Measurements from ENCODE around the gene PLEKHA1.

The PLEKHA1 gene

DNA sequence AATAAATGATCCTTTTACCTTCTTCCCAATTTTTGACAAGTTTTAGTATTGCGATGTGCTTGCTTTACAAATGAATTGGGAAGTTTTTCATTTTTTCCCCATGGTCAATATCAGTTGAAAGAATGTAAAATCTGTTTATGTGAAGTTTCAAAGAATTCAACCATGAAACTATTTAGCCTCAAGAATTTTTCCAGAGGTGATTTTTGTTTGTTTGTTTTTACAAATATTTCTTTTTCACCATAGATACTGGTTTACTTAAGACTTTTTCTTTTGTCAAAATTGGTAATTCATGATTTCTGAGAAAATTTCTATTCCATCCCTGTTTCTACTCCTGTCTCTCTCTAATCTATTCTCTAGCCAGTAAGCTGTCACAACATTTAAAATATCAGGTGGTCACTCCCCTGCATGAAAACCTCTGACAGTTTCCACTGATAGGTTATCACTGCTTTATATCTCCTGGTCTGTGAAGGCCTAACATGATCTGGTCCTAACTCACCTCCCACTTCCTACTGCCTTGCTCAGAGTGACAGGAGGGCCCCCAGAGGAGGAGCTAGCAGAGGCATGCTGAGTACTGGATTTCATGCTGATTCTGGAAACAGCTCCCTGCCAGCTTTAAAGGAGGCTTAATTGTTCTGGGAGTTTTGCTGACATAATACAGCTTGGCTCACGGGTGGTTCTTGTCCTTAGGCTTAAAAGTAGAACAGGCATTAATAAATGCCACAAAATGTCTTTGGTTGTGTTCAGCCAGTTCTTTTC, 72.3 kb downstream of the PLEKHA1 start:
- TF ChIP-seq, protein P1, sequence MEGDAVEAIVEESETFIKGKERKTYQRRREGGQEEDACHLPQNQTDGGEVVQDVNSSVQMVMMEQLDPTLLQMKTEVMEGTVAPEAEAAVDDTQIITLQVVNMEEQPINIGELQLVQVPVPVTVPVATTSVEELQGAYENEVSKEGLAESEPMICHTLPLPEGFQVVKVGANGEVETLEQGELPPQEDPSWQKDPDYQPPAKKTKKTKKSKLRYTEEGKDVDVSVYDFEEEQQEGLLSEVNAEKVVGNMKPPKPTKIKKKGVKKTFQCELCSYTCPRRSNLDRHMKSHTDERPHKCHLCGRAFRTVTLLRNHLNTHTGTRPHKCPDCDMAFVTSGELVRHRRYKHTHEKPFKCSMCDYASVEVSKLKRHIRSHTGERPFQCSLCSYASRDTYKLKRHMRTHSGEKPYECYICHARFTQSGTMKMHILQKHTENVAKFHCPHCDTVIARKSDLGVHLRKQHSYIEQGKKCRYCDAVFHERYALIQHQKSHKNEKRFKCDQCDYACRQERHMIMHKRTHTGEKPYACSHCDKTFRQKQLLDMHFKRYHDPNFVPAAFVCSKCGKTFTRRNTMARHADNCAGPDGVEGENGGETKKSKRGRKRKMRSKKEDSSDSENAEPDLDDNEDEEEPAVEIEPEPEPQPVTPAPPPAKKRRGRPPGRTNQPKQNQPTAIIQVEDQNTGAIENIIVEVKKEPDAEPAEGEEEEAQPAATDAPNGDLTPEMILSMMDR (IDR thresholded peaks at IDR 0.05; ENCODE audit: borderline replicate concordance, extremely low read depth, low read length, poor library complexity, severe bottlenecking): no peak
- TF ChIP-seq EZH2 (IDR thresholded peaks at IDR 0.05; ENCODE audit: borderline replicate concordance, low read depth, low read length, severe bottlenecking): no peak
- Histone ChIP-seq H3K4me1 (ENCODE audit: insufficient read depth, low read length) (no peaks in the 10 kb centered on the region), H3K27ac (ENCODE audit: low read length) (no peak overlapping the region), H3K79me2 (ENCODE audit: insufficient read depth, low read length) (no peaks in the 10 kb centered on the region), H3K36me3 (ENCODE audit: insufficient read depth, low read length) (no peaks in the 10 kb centered on the region), H3K27me3 (ENCODE audit: insufficient read depth, low read length, poor library complexity) (no peaks in the 10 kb centered on the region), H2AFZ (ENCODE audit: low read depth, low read length) (no peak overlapping the region), H3K9me3 (ENCODE audit: insufficient read depth, low read length, severe bottlenecking) (no peaks in the 10 kb centered on the region), H4K20me1 (ENCODE audit: insufficient read depth, low read length) (no peaks in the 10 kb centered on the region), H3K4me3 (ENCODE audit: low read depth in 1 of 2, low read length in 2 of 2) (no peak overlapping the region), H3K4me2 (ENCODE audit: insufficient read depth, low read length) (no peak overlapping the region), H3K9ac (ENCODE audit: low read depth, low read length) (no peak overlapping the region)
- no peak for ATAC-seq (ENCODE audit: insufficient read depth, low read depth)
- no peak for DNase-seq

DNA sequence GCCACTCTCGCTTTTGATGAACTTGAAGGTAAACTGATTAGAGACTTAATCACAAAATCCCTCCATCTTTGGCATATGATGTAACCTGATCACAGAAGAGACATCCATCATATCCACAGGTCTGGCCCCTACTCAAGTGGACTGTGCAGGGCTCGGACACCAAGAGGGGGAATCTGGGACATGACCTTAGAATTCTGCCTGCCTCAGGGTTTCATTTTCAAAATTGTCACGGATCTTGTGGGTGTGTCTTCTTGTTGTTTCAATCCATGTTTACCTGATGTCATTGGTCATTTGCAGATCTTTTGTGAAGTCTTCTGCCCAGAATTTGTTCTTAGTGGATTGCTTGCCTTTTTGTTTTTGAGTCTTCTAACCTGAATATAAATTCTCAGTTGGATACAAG, 74.1 kb downstream of the PLEKHA1 start:
- H2AFZ ChIP-seq (ENCODE audit: low read depth, low read length): no peak overlapping the region
- no peak overlapping the region for H3K4me2 ChIP-seq (ENCODE audit: insufficient read depth, low read length)
- no peaks in the 10 kb centered on the region for H3K79me2 ChIP-seq (ENCODE audit: insufficient read depth, low read length)
- no peak overlapping the region for H3K9ac ChIP-seq (ENCODE audit: low read depth, low read length)
- H3K9me3 ChIP-seq (ENCODE audit: insufficient read depth, low read length, severe bottlenecking): no peaks in the 10 kb centered on the region
- ATAC-seq (ENCODE audit: insufficient read depth, low read depth) (no peak), DNase-seq (no peak)
- H4K20me1 ChIP-seq (ENCODE audit: insufficient read depth, low read length): no peaks in the 10 kb centered on the region
- H3K4me3 ChIP-seq (ENCODE audit: low read depth in 1 of 2, low read length in 2 of 2): no peak overlapping the region
- H3K4me1 ChIP-seq (ENCODE audit: insufficient read depth, low read length): no peaks in the 10 kb centered on the region
- TF ChIP-seq, protein P1 (IDR thresholded peaks at IDR 0.05; ENCODE audit: borderline replicate concordance, extremely low read depth, low read length, poor library complexity, severe bottlenecking): no peak
- H3K36me3 ChIP-seq (ENCODE audit: insufficient read depth, low read length): no peaks in the 10 kb centered on the region
- no peaks in the 10 kb centered on the region for H3K27me3 ChIP-seq (ENCODE audit: insufficient read depth, low read length, poor library complexity)
- no peak overlapping the region for H3K27ac ChIP-seq (ENCODE audit: low read length)

DNA sequence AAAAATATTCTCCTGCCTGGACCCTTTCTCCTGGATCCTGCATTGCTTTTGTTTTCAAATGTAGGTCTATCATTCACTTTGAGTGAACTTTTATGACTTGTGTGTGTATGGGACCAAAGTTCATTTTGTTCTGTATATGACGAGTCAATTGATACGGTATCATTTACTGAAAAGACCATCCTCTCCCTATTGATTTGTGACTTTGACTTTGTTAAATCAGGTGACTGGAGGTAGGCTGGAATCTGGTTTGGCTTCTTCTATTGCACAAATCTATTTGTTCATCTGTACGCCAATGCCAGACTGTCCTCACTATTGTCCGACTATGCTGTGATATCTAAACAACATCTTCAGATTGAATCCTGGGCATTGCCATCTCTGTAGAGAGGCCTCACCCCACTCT, 74.6 kb downstream of the PLEKHA1 start:
- no peak for ATAC-seq (ENCODE audit: insufficient read depth, low read depth)
- TF ChIP-seq, protein P1 (IDR thresholded peaks at IDR 0.05; ENCODE audit: borderline replicate concordance, extremely low read depth, low read length, poor library complexity, severe bottlenecking): no peak
- TF ChIP-seq EZH2 (IDR thresholded peaks at IDR 0.05; ENCODE audit: borderline replicate concordance, low read depth, low read length, severe bottlenecking): no peak
- Histone ChIP-seq H3K4me2 (ENCODE audit: insufficient read depth, low read length) (no peak overlapping the region), H3K27me3 (ENCODE audit: insufficient read depth, low read length, poor library complexity) (no peaks in the 10 kb centered on the region), H3K79me2 (ENCODE audit: insufficient read depth, low read length) (no peaks in the 10 kb centered on the region), H3K9ac (ENCODE audit: low read depth, low read length) (no peak overlapping the region), H4K20me1 (ENCODE audit: insufficient read depth, low read length) (no peaks in the 10 kb centered on the region), H2AFZ (ENCODE audit: low read depth, low read length) (no peak overlapping the region), H3K9me3 (ENCODE audit: insufficient read depth, low read length, severe bottlenecking) (no peaks in the 10 kb centered on the region), H3K27ac (ENCODE audit: low read length) (no peak overlapping the region), H3K4me3 (ENCODE audit: low read depth in 1 of 2, low read length in 2 of 2) (no peak overlapping the region), H3K36me3 (ENCODE audit: insufficient read depth, low read length) (no peaks in the 10 kb centered on the region), H3K4me1 (ENCODE audit: insufficient read depth, low read length) (no peaks in the 10 kb centered on the region)
- DNase-seq: no peak

Measured in DND-41 (cell line).